Ishikawa (cell line): ENCODE results near the gene KLHL26.

Experiments used
- CREB1 ChIP-seq: IDR thresholded peaks from 2 replicates; pipeline ENCODE4 v1.6.1; 2012; ENCODE audit warnings: low read depth
- EGR1 ChIP-seq: IDR thresholded peaks from 2 replicates; pipeline ENCODE4 v1.6.1; 2012
- EP300 ChIP-seq: IDR thresholded peaks from 2 replicates; pipeline ENCODE4 v1.6.1; 2012; ENCODE audit warnings: borderline replicate concordance
- MAX ChIP-seq: IDR thresholded peaks from 2 replicates; pipeline ENCODE4 v1.6.1; 2012
- RAD21 ChIP-seq: IDR thresholded peaks from 2 replicates; pipeline ENCODE4 v1.6.1; 2012; ENCODE audit warnings: low read depth
- REST ChIP-seq: IDR thresholded peaks from 2 replicates; pipeline ENCODE4 v1.6.1; 2012; ENCODE audit warnings: low read depth, mild to moderate bottlenecking
- TAF1 ChIP-seq: IDR thresholded peaks from 2 replicates; pipeline ENCODE4 v1.6.1; 2012; ENCODE audit warnings: low read depth, mild to moderate bottlenecking
- TEAD4 ChIP-seq: IDR thresholded peaks from 2 replicates; pipeline ENCODE4 v1.6.1; 2012

GRCh38 chr19:18608102-18608804 is 28.6 kb upstream of the KLHL26 start:
- TF ChIP-seq CREB1 (no peak), EGR1 (no peak), EP300 (no peak), TAF1 (no peak), TEAD4 (no peak), REST (no peak), RAD21 (no peak), MAX (no peak)
